ENCODE data around the gene MZF1. TPM values are rescaled to one million over a fixed set of nuclear protein-coding genes. Genes with fewer than 3 reads are reported as not detected.

The MZF1 gene
- total and polyA plus RNA-seq, 9 of the 15 experiments (the other 6 are each of a cell fraction or from before 2014, with no cell fraction given), result 0.31 to 29.3 (median 11.5) TPM

DNA sequence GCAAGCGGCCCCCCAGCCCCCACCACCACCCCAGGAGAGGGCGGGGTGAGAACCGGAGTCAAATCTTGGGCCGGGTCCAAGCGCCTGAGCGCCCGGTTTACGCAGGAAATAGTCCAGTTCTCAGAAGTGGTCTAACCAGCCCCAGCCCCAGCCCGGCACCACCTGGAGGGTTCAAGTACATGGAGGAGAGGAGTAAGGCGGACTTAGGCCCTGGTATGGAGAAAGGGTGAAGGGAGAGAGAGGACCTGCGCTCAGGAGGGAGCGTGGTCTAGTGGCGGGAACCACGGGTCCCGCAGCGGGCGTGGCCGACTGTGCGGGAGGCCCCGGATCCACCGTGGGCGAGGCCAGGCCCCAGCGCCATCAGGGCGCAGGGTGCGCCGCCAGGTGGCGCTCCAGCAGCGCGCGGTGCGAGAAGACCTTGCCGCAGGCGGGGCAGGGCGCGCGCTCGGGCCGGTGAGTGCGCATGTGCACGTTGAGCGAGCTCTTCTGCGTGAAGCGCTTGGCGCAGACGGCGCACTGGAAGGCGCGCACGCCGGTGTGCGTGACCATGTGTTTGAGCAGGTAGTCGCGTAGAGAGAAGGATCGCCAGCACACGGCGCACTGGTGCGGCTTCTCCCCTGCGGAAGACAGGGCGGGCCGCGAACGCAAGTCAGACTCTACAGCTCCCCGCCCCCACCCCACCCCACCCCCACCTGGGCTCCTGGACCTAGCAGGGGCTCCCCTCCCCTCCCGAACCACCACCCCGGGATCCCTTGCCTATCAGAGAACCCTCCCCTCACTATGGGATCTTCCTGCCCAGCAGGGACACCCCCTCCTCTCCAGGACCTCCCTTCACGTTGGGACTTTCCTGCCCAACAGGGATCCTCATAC lies 59.2 kb downstream of the MZF1 start (continued):
- TF ChIP-seq ZNF431 (CRISPR knock-in tag; IDR thresholded peaks at IDR 0.05) (0 out of 2 replicates have a peak, but pooled peaks have one; percentile 26), ZNF830 (CRISPR knock-in tag; IDR thresholded peaks at IDR 0.05) (no peak), RBM39 (optimal IDR thresholded peaks at IDR 0.05; ENCODE audit: low read depth, low read length) (no peak), NCOR1 (IDR thresholded peaks at IDR 0.05) (0 out of 2 replicates have a peak, but pooled peaks have one; percentile 22), GABPB2 (CRISPR knock-in tag; conservative IDR thresholded peaks at IDR 0.05) (no peak), NCOA4 (IDR thresholded peaks at IDR 0.05; ENCODE audit: partially characterized antibody) (no peak), MAZ (CRISPR knock-in tag; conservative IDR thresholded peaks at IDR 0.05 in 1 of 2, IDR thresholded peaks at IDR 0.05 in 1 of 2) (peak; percentile 91 to 92), MYC (IDR thresholded peaks at IDR 0.05; ENCODE audit: low read depth, low read length) (peak; percentile 92), MYC (CRISPR knock-in tag; IDR thresholded peaks at IDR 0.05; ENCODE audit: borderline replicate concordance, low read depth) (no peak), NRF1 (conservative IDR thresholded peaks at IDR 0.05 in 1 of 2, IDR thresholded peaks at IDR 0.05 in 1 of 2) (peak; percentile 93 to 95), LARP7 (IDR thresholded peaks at IDR 0.05) (no peak), ATF1 (CRISPR knock-in tag; IDR thresholded peaks at IDR 0.05) (no peak), ATF1 (tag; IDR thresholded peaks at IDR 0.05) (peak; percentile 62)
- TF ChIP-seq, protein P1, sequence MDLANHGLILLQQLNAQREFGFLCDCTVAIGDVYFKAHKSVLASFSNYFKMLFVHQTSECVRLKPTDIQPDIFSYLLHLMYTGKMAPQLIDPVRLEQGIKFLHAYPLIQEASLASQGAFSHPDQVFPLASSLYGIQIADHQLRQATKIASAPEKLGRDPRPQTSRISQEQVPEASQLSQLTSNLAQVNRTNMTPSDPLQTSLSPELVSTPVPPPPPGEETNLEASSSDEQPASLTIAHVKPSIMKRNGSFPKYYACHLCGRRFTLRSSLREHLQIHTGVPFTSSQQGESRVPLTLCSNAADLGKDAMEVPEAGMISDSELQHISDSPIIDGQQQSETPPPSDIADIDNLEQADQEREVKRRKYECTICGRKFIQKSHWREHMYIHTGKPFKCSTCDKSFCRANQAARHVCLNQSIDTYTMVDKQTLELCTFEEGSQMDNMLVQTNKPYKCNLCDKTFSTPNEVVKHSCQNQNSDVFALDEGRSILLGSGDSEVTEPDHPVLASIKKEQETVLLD (IDR thresholded peaks at IDR 0.05), result peak; percentile 88
- TF ChIP-seq, protein P2, sequence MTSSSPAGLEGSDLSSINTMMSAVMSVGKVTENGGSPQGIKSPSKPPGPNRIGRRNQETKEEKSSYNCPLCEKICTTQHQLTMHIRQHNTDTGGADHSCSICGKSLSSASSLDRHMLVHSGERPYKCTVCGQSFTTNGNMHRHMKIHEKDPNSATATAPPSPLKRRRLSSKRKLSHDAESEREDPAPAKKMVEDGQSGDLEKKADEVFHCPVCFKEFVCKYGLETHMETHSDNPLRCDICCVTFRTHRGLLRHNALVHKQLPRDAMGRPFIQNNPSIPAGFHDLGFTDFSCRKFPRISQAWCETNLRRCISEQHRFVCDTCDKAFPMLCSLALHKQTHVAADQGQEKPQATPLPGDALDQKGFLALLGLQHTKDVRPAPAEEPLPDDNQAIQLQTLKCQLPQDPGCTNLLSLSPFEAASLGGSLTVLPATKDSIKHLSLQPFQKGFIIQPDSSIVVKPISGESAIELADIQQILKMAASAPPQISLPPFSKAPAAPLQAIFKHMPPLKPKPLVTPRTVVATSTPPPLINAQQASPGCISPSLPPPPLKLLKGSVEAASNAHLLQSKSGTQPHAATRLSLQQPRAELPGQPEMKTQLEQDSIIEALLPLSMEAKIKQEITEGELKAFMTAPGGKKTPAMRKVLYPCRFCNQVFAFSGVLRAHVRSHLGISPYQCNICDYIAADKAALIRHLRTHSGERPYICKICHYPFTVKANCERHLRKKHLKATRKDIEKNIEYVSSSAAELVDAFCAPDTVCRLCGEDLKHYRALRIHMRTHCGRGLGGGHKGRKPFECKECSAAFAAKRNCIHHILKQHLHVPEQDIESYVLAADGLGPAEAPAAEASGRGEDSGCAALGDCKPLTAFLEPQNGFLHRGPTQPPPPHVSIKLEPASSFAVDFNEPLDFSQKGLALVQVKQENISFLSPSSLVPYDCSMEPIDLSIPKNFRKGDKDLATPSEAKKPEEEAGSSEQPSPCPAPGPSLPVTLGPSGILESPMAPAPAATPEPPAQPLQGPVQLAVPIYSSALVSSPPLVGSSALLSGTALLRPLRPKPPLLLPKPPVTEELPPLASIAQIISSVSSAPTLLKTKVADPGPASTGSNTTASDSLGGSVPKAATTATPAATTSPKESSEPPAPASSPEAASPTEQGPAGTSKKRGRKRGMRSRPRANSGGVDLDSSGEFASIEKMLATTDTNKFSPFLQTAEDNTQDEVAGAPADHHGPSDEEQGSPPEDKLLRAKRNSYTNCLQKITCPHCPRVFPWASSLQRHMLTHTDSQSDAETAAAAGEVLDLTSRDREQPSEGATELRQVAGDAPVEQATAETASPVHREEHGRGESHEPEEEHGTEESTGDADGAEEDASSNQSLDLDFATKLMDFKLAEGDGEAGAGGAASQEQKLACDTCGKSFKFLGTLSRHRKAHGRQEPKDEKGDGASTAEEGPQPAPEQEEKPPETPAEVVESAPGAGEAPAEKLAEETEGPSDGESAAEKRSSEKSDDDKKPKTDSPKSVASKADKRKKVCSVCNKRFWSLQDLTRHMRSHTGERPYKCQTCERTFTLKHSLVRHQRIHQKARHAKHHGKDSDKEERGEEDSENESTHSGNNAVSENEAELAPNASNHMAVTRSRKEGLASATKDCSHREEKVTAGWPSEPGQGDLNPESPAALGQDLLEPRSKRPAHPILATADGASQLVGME (CRISPR knock-in tag; IDR thresholded peaks at IDR 0.05), result 0 out of 2 replicates have a peak, but pooled peaks have one; percentile 27
- TF ChIP-seq, protein P3, sequence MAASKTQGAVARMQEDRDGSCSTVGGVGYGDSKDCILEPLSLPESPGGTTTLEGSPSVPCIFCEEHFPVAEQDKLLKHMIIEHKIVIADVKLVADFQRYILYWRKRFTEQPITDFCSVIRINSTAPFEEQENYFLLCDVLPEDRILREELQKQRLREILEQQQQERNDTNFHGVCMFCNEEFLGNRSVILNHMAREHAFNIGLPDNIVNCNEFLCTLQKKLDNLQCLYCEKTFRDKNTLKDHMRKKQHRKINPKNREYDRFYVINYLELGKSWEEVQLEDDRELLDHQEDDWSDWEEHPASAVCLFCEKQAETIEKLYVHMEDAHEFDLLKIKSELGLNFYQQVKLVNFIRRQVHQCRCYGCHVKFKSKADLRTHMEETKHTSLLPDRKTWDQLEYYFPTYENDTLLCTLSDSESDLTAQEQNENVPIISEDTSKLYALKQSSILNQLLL (CRISPR knock-in tag; IDR thresholded peaks at IDR 0.05; ENCODE audit: borderline replicate concordance), result no peak
- TF ChIP-seq, protein P4, sequence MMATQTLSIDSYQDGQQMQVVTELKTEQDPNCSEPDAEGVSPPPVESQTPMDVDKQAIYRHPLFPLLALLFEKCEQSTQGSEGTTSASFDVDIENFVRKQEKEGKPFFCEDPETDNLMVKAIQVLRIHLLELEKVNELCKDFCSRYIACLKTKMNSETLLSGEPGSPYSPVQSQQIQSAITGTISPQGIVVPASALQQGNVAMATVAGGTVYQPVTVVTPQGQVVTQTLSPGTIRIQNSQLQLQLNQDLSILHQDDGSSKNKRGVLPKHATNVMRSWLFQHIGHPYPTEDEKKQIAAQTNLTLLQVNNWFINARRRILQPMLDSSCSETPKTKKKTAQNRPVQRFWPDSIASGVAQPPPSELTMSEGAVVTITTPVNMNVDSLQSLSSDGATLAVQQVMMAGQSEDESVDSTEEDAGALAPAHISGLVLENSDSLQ (IDR thresholded peaks at IDR 0.05), result no peak
- TF ChIP-seq, protein P5, sequence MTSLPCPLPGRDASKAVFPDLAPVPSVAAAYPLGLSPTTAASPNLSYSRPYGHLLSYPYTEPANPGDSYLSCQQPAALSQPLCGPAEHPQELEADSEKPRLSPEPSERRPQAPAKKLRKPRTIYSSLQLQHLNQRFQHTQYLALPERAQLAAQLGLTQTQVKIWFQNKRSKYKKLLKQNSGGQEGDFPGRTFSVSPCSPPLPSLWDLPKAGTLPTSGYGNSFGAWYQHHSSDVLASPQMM (CRISPR knock-in tag; IDR thresholded peaks at IDR 0.05), result no peak

Data from K562 (cell line).